SK-N-SH (cell line): ENCODE measurements around the gene ALOX15. TPM values are rescaled to one million over a fixed set of nuclear protein-coding genes. Genes with fewer than 3 reads are reported as not detected.

Experiments used
- CTCF ChIA-PET: fragments of 300-600, 350-600 bp; formaldehyde crosslinking; extraction: SDS; loops from one replicate; lab custom pipeline; 2021; lab: Yijun Ruan, JAX
- POLR2A ChIA-PET: fragments of 350-600 bp; sonication (Branson Sonifier 250); formaldehyde crosslinking; extraction: SDS; loops from one replicate; lab custom pipeline; 2020; ENCODE audit warnings: antibody characterized with exemption, inconsistent platforms; lab: Yijun Ruan, JAX
- DNase-seq: peaks from one replicate; pipeline ENCODE4 v3.0.0; 2012
- H2AFZ ChIP-seq: fragments of 200-600 bp; sonication (generic); 2 replicates; pipeline ENCODE4 v1.8.1; 2016; ENCODE audit warnings: antibody characterized with exemption, mild to moderate bottlenecking, low read depth
- H3F3A ChIP-seq: fragments of 200-600 bp; sonication (generic); replicated peaks from 2 replicates; pipeline ENCODE3; 2016; ENCODE audit warnings: antibody characterized with exemption, mild to moderate bottlenecking; ENCODE audit not compliant: insufficient read depth
- H3K27ac ChIP-seq, 2 experiments: fragments of 200-500 bp in 1 of 2; fragments of 200-600 bp in 1 of 2; sonication (Bioruptor generic) in 1 of 2; sonication (generic), shearing (Covaris generic) in 1 of 2; 2 replicates each; pipeline versions ENCODE4 v1.5.1 to v1.6.1; 2014 to 2016; ENCODE audit warnings: low read depth in 2 of 2, inconsistent platforms in 1 of 2, low read length in 1 of 2, mild to moderate bottlenecking in 1 of 2, mixed read lengths in 1 of 2
- H3K27me3 ChIP-seq: fragments of 200-600 bp; sonication (generic), shearing (Covaris generic); 2 replicates; pipeline ENCODE4 v1.6.1; 2016; ENCODE audit warnings: mixed run types; ENCODE audit not compliant: insufficient read depth
- H3K36me3 ChIP-seq, 2 experiments: fragments of 200-500 bp in 1 of 2; fragments of 200-600 bp in 1 of 2; sonication (Bioruptor generic) in 1 of 2; sonication (generic) in 1 of 2; replicated peaks in 1 of 2; 2 replicates each; pipeline versions ENCODE3 to v1.5.1; 2014 to 2016; ENCODE audit warnings: low read length in 1 of 2, mild to moderate bottlenecking in 1 of 2; ENCODE audit not compliant: insufficient read depth in 2 of 2, control insufficient read depth in 1 of 2
- H3K4me1 ChIP-seq, 2 experiments: fragments of 200-500 bp in 1 of 2; fragments of 200-600 bp in 1 of 2; sonication (Bioruptor generic) in 1 of 2; sonication (generic), shearing (Covaris generic) in 1 of 2; 2 replicates each; pipeline versions ENCODE4 v1.5.1 to v1.6.1; 2014 to 2016; ENCODE audit warnings: low read depth in 1 of 2, low read length in 1 of 2, mixed run types in 1 of 2; ENCODE audit not compliant: insufficient read depth in 2 of 2, control insufficient read depth in 1 of 2
- H3K4me2 ChIP-seq: fragments of 200-600 bp; sonication (generic), shearing (Covaris generic); 2 replicates; pipeline ENCODE4 v1.6.1; 2017; ENCODE audit warnings: mixed run types
- H3K4me3 ChIP-seq, 2 experiments: fragments of 200-500 bp in 1 of 2; fragments of 200-600 bp in 1 of 2; sonication (Bioruptor generic) in 1 of 2; sonication (generic), shearing (Covaris generic) in 1 of 2; 2 replicates each; pipeline versions ENCODE4 v1.5.1 to v1.8.1; 2014 to 2016; ENCODE audit warnings: low read depth in 2 of 2, inconsistent platforms in 1 of 2, low read length in 1 of 2, mild to moderate bottlenecking in 1 of 2, mixed read lengths in 1 of 2, moderate library complexity in 1 of 2
- H3K79me2 ChIP-seq: fragments of 200-600 bp; sonication (generic); 2 replicates; pipeline ENCODE4 v1.8.1; 2017; ENCODE audit warnings: mild to moderate bottlenecking; ENCODE audit not compliant: insufficient read depth
- H3K9ac ChIP-seq: fragments of 200-600 bp; sonication (generic); 2 replicates; pipeline ENCODE4 v1.6.1; 2017; ENCODE audit warnings: mixed run types
- H3K9me2 ChIP-seq: fragments of 200-600 bp; sonication (generic); 2 replicates; pipeline ENCODE4 v1.6.1; 2017; ENCODE audit warnings: mixed run types
- H3K9me3 ChIP-seq: fragments of 200-600 bp; sonication (generic); 2 replicates; pipeline ENCODE4 v1.6.1; 2017; ENCODE audit warnings: mixed run types, mild to moderate bottlenecking, moderate library complexity
- H4K20me1 ChIP-seq: fragments of 200-600 bp; sonication (generic); 2 replicates; pipeline ENCODE4 v1.6.1; 2017; ENCODE audit warnings: mild to moderate bottlenecking, mixed run types; ENCODE audit not compliant: insufficient read depth
- CHD2 ChIP-seq: fragments of 150-350 bp; IDR thresholded peaks from 2 replicates; pipeline ENCODE4 v1.6.1; 2018; ENCODE audit warnings: low read length; ENCODE audit not compliant: partially characterized antibody
- ELF1 ChIP-seq: IDR thresholded peaks from 2 replicates; pipeline ENCODE4 v1.4.0; 2012
- EZH2phosphoT487 ChIP-seq: fragments of 200-600 bp; sonication (generic); IDR thresholded peaks from 2 replicates; pipeline ENCODE4 v1.6.1; 2017; ENCODE audit warnings: low read depth, mixed run types, mild to moderate bottlenecking, antibody characterized with exemption, moderate library complexity, borderline replicate concordance
- FOXJ3 ChIP-seq: sonication (generic); formaldehyde crosslinking; IDR thresholded peaks from 2 replicates; pipeline ENCODE4 v1.5.1; 2020; ENCODE audit warnings: mild to moderate bottlenecking, missing genetic modification reagents
- GATA2 ChIP-seq: sonication (generic); formaldehyde crosslinking; IDR thresholded peaks from 2 replicates; pipeline ENCODE4 v1.5.0; 2020; ENCODE audit warnings: mild to moderate bottlenecking, missing genetic modification reagents
- IRF3 ChIP-seq: fragments of 150-350 bp; IDR thresholded peaks from 2 replicates; pipeline ENCODE4 v1.6.1; 2016; ENCODE audit warnings: mild to moderate bottlenecking, low read depth, low read length
- JUND ChIP-seq: IDR thresholded peaks from 2 replicates; pipeline ENCODE4 v1.4.0; 2012
- MAX ChIP-seq: IDR thresholded peaks from 2 replicates; pipeline ENCODE4 v1.4.0; 2012; ENCODE audit warnings: low read depth
- POLR2AphosphoS5 ChIP-seq: IDR thresholded peaks from 2 replicates; pipeline ENCODE4 v1.6.1; 2012; ENCODE audit warnings: low read depth, low read length
- RAD21 ChIP-seq: IDR thresholded peaks from 2 replicates; pipeline ENCODE4 v1.6.1; 2012; ENCODE audit warnings: mild to moderate bottlenecking, low read length
- RFX5 ChIP-seq: IDR thresholded peaks from 2 replicates; pipeline ENCODE4 v1.6.1; 2012; ENCODE audit warnings: mild to moderate bottlenecking, improper control_type of control experiment, low read length
- RXRA ChIP-seq: IDR thresholded peaks from 2 replicates; pipeline ENCODE4 v1.4.0; 2012; ENCODE audit warnings: low read depth, mild to moderate bottlenecking, borderline replicate concordance
- SIN3A ChIP-seq: IDR thresholded peaks from 2 replicates; pipeline ENCODE4 v1.6.1; 2012; ENCODE audit warnings: low read depth, mild to moderate bottlenecking, low read length, moderate library complexity, borderline replicate concordance
- TAF1 ChIP-seq: IDR thresholded peaks from 2 replicates; pipeline ENCODE4 v1.6.1; 2012; ENCODE audit warnings: low read depth, mild to moderate bottlenecking, low read length, moderate library complexity, borderline replicate concordance
- TCF12 ChIP-seq: IDR thresholded peaks from 2 replicates; pipeline ENCODE4 v1.4.0; 2012
- TEAD4 ChIP-seq: IDR thresholded peaks from 2 replicates; pipeline ENCODE4 v1.4.0; 2012; ENCODE audit warnings: mild to moderate bottlenecking, borderline replicate concordance; ENCODE audit not compliant: insufficient read depth
- USF1 ChIP-seq: IDR thresholded peaks from 2 replicates; pipeline ENCODE4 v1.4.0; 2012; ENCODE audit warnings: low read depth, borderline replicate concordance
- USF2 ChIP-seq: fragments of 150-350 bp; IDR thresholded peaks from 2 replicates; pipeline ENCODE4 v1.6.1; 2017; ENCODE audit warnings: antibody characterized with exemption, low read length, low read depth, borderline replicate concordance
- YY1 ChIP-seq: IDR thresholded peaks from 2 replicates; pipeline ENCODE4 v1.4.0; 2012; ENCODE audit warnings: low read depth, mild to moderate bottlenecking
- ZBTB33 ChIP-seq: IDR thresholded peaks from 2 replicates; pipeline ENCODE4 v1.4.0; 2012; ENCODE audit warnings: low read depth, borderline replicate concordance
- WGBS: methylation state at CpG from one replicate; pipeline ENCODE4 v1.1.6; 2017; ENCODE audit warnings: low lambda C conversion rate; 5-methylcytosine and 5-hydroxymethylcytosine counted together
- polyA plus RNA-seq, 3 experiments: library from polyadenylated mRNA; depleted of rRNA; stranded (reverse); fragments of >200 nt; gene quantifications; 2 replicates each; pipeline ENCODE4 v1.2.3, GENCODE V29; 2012

The ALOX15 gene
- polyA plus RNA-seq, 1 of the 3 experiments (the other 2 are of a cell fraction) = not detected

- WGBS = 20% methylated on average over 11 of the region's 15 CpGs
- Histone ChIP-seq H3K9me2 (no peaks in the 10 kb centered on the region), H3K9me3 (0 out of 2 replicates have a peak, but pooled peaks cover 6% of the 10 kb centered on the region), H2AFZ (no peak overlapping the region), H4K20me1 (no peaks in the 10 kb centered on the region), H3K9ac (no peak overlapping the region), H3K4me2 (no peak overlapping the region), H3K79me2 (no peaks in the 10 kb centered on the region), H3K4me1 (no peaks in the 10 kb centered on the region; a peak in 1 of 4 replicates), H3F3A (no peaks in the 10 kb centered on the region), H3K27me3 (peaks cover 9% of the 10 kb centered on the region; the same call in 1 of the 2 replicates), H3K27ac (no peak overlapping the region), H3K4me3 (no peak overlapping the region), H3K36me3 (no peaks in the 10 kb centered on the region)
- POLR2A ChIA-PET = no interaction called here
- DNase-seq = no peak
- TF ChIP-seq ELF1 (no peak), FOXJ3 (CRISPR knock-in tag) (no peak), TAF1 (no peak), TEAD4 (no peak), GATA2 (no peak), IRF3 (no peak), MAX (no peak), USF1 (no peak), USF2 (no peak), RFX5 (no peak), EZH2phosphoT487 (no peak), JUND (no peak), CHD2 (no peak), YY1 (no peak), TCF12 (no peak), SIN3A (no peak), ZBTB33 (no peak), RAD21 (no peak), POLR2AphosphoS5 (no peak), RXRA (no peak)
- CTCF ChIA-PET = interaction anchor here (2.3 to 3.7 kb wide), 2 partner anchors 7 to 51 kb away, joined by 11 to 32 read pairs; no protein-coding TSS in a partner anchor
Observed at GRCh38 chr17:4617590-4618351, 23.7 kb downstream of the ALOX15 start.
